NCI-H82 (cell line): Measurements from ENCODE around the gene PPP3CB.

Experiments
- DNase-seq: peaks from one replicate; lab custom pipeline; 2025; lab: John Stamatoyannopoulos, UW

PPP3CB gene

GRCh38 chr10:73495884-73496674 lies at the start of gene PPP3CB:
Gene PPP3CB, minus strand, starts transcription at chr10:73496024. Its CDS starts 135 bp downstream, at chr10:73495889.
- DNase-seq = peak; percentile 95

DNA sequence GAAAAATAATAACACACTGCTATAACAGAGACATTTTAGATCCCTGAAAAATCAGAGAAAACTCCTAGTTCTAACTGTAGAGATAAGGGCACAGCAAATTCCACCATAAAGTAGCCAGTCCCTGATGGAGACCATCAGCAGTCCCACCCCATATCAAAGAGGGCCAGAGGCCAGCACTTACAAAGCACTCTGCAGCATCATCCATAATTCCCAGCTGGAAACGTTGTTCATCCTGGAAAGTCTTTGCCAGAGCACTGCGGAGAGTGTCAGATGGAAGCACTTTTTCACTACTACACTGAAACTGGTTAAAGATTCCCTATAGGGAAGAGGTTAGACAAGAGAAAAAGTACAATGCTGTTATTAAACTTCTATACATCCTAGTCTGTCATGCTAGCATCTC lies 49.5 kb upstream of the PPP3CB start:
- no peak for DNase-seq

GRCh38 chr10:73537709-73538108 lies 41.9 kb upstream of the PPP3CB start:
- no peak for DNase-seq

DNA sequence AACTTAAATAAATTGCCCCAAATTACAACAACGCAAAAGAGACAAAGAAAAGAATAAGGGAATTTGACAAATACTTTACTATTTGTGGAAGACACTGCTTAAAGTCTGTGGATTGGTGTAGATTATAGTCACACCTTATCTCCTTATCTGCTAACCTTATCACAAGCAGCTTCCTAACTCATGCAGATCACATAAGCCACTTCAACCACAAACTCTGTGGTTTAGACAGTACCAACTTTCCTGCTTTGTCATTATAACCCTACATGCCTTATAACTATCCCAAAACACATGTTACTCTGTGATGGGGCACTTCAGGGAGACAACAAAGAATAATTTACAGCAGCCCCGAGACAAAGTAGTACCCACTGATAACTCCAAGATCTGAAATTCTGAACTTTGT lies 41.5 kb upstream of the PPP3CB start:
- DNase-seq = no peak

GRCh38 chr10:73534857-73535256 lies 39.0 kb upstream of the PPP3CB start:
- no peak for DNase-seq

GRCh38 chr10:73529089-73529832 lies 33.4 kb upstream of the PPP3CB start:
- peak; percentile 84 for DNase-seq

- no peak for DNase-seq
Observed at GRCh38 chr10:73522263-73522662, 26.4 kb upstream of the PPP3CB start.

GRCh38 chr10:73519336-73519735 lies 23.5 kb upstream of the PPP3CB start:
- no peak for DNase-seq

DNA sequence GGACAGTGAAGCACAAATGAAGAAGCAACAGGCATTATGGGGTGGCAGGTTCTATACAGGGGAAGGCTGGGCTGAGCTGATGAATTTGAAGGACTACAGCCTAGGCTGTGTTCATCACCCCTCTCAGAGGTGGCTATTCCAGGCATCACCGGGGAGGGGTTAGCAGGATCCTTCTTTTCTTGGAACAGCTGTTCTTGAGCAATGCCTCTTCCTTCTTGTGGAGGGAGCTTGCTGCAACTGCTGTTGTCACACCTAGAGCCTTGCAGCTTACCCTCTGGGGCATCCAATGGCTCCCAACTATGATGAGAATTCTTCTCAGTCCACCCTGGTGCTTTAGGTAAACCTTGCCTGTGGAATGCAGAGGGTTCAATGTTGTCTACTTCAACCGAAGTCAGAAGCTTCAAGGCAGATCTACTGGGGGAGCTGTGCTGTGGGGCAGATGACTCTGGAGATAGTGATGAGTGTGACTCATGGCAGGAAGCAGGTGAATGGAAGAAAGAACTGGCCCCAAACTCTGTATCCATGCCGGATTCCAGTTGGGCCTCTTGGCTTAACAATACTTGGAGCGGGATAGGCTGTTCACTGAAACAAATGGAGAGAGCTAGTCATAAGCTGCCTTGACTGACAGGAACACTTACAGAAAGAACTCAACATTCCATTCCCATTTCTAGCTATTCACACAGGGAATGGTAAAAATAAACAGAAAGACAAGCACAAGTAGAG lies 21.5 kb upstream of the PPP3CB start:
- DNase-seq = no peak

- DNase-seq = no peak
Observed at GRCh38 chr10:73512207-73512743, 16.5 kb upstream of the PPP3CB start.

- no peak for DNase-seq
Observed at GRCh38 chr10:73509695-73510094, 13.9 kb upstream of the PPP3CB start.

DNA sequence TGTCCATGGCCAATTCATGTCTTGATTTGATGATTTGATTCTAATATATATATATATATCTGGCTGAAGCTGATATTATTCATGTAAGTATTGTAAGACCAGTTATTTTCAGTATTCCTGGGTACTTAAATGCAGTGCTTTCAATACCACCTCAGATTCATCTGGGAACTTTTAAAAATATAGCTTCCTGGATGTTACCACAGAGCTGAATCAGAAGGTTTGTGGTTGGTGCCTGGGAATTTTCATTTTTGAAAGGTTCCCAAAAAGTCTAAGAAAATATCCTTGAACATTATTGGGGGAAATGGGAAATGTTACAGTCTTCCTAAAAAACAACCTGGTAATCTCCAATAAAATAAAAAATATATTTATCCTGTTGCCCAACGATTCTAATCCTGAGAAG lies 10.7 kb upstream of the PPP3CB start:
- no peak for DNase-seq

DNA sequence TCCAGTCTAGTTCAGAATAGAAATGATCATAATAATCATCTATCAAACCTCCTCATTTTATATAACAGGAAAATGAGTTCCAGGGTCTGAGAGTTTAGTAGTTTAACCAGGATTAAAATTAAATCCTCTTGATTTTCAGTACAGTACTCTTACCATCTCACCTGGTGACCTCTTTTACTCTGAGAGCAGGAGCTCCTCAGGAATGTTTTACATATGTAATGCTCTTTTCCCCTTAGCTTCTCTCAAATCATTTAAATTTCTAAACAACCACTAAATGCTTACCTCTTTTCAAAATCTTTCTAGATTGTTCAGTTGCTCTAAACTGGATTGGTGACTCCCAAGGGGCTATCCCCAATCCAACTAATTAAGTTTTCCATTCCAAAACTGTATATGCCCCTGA lies 10.2 kb upstream of the PPP3CB start:
- DNase-seq = no peak

GRCh38 chr10:73503037-73503436 lies 7.2 kb upstream of the PPP3CB start:
- DNase-seq = no peak

DNA sequence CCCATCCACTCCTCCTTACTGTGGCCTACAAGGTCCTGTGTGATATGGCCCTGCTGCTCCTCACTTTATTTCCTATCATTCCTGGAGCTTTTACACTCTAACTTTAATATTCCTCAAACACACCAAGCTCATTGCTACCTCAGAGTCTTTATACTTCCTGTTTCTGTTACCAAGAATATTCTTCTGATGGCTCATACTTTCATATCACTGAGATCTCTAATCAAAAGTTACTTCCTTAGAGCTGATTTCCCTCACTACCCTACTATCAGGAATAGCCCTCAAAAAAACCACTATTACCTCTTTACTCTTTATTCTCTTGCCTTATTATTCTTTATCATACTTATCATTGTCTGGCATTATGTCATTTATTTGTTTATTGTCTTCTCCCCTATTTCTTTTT lies 5.8 kb upstream of the PPP3CB start:
- DNase-seq = no peak

DNA sequence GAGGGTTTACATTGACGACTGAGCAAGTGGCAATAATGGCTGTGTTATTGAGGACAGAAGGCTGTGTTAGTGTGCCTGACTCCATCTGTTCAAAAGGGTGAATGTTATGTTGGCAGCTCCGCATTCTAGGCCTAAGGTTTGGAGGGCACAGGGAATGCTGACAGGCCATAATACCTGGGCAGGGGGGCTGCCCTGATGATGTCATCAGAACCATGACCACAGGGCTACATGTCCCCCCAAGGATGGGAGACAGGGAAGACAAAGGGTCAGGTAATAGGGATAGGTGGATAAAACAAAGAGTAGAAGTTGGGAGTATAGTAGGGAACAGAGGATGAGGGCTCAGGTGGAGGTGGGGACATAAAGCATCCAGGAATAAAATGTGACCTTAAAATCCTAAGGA lies 1.8 kb upstream of the PPP3CB start:
- DNase-seq = no peak

GRCh38 chr10:73495226-73495883 lies 469 bp downstream of the PPP3CB start:
- peak; percentile 84 for DNase-seq

DNA sequence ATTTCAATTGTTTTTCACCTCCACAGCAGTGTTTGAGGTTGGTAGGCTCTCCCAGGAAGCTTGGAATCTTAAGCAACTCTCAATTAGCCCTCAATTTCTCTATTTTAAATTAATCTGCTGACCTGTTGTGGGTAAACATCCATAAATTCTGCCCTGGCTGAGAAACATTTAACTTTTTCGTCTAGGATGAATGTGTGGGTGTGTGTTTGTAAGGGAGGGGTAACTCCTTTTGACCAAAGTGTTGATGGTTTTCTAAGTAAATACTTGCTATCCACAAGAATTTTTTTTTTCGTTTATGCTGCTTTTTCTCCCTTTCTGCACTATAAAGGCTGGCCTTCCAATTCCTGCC lies 973 bp downstream of the PPP3CB start:
- DNase-seq = no peak

DNA sequence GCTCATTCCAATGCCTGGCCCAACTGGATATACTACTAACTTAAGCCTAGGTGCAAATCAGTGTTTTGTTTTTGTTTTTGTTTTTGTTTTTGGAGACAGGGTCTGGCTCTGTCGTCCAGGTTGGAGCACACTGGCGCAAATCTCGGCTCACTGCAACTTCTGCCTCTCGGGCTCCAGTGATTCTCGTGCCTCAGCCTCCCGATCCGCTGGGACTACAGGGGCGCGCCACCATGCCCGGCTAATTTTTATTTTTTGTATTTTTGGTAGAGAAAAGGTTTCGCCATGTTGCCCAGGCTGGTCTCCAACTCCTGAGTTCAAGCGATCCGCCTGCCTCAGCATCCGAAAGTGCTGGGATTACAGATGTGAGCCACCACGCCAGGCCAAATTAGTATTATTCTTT lies 1.6 kb downstream of the PPP3CB start:
- DNase-seq = no peak

- DNase-seq = no peak
Observed at GRCh38 chr10:73493781-73494180, 2.0 kb downstream of the PPP3CB start.

- peak; percentile 5 for DNase-seq
Observed at GRCh38 chr10:73486601-73487000, 9.2 kb downstream of the PPP3CB start.

DNA sequence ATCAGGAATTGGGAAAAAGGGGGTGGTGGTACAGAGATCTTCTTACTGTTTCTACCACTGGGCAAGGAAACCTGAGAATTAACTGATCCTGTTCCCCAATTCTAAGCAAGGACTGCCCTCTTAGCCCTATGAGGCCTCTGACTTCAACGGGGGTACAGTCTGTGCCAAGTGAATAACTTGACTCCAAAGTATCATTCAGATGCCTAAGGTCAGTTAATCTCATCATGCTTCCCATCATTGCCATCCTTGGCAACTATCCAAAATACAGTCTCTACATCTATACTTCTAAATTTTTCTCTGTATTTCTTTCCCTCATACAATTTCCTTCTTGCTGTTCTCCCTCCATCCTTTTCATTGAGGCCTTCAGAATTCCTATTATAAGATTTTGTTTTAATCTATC lies 10.5 kb downstream of the PPP3CB start:
- DNase-seq = peak; percentile 21
